Omental fat pad (tissue), 4 donors: ENCODE data around the gene KCTD11. TPM values are rescaled to one million over a fixed set of nuclear protein-coding genes. Genes with fewer than 3 reads are reported as not detected.
"Not testable (repeated sequence)": the region's sequence is repeated elsewhere in the genome, so short reads cannot be mapped to it uniquely, and the experiment has no call there.

Source experiments
- ATAC-seq: fragments of 150-250 bp; one replicate; pipeline ENCODE4 v1.9.1; 2016; ENCODE audit warnings: mild to moderate bottlenecking, moderate library complexity; ENCODE audit not compliant: low FRiP score
- DNase-seq: peaks from one replicate; pipeline ENCODE4 v3.0.0-alpha.2; 2019; ENCODE audit warnings: low spot score
- CTCF ChIP-seq, 3 donors: fragments of 450-650 bp; IDR thresholded peaks; one replicate each; pipeline ENCODE4 v1.5.1; 2016 to 2017; ENCODE audit warnings: antibody characterized with exemption in 3 of 3, mild to moderate bottlenecking in 3 of 3, moderate library complexity in 2 of 3
- total RNA-seq, 4 donors: library from RNA; depleted of rRNA; stranded (reverse); fragments of >200 nt; gene quantifications; one replicate each; pipeline ENCODE4 v1.1.0, GENCODE V29; 2016

The KCTD11 gene
- total RNA-seq, 4 donors from 2014 or later: 6.7 to 9.9 (median 8.4) TPM

GRCh38 chr17:7329374-7329996 is 22.5 kb upstream of the KCTD11 start:
- DNase-seq: peak; percentile 91
- TF ChIP-seq CTCF (IDR thresholded peaks at IDR 0.05): no peak
- peak; percentile 84 for ATAC-seq

- ATAC-seq: peak; percentile 69
- TF ChIP-seq CTCF (IDR thresholded peaks at IDR 0.05): no peak
- DNase-seq: no peak
Measured at GRCh38 chr17:7329997-7330637, 21.8 kb upstream of the KCTD11 start.

- no peak for DNase-seq
- no peak for TF ChIP-seq CTCF (IDR thresholded peaks at IDR 0.05)
- no peak for ATAC-seq
Measured at GRCh38 chr17:7330638-7331015, 21.3 kb upstream of the KCTD11 start.

- DNase-seq (no peak), ATAC-seq (no peak)
- TF ChIP-seq CTCF (IDR thresholded peaks at IDR 0.05): no peak
Measured at GRCh38 chr17:7332111-7332510, 19.9 kb upstream of the KCTD11 start.

GRCh38 chr17:7332600-7333069 is 19.3 kb upstream of the KCTD11 start:
- not testable (repeated sequence) for DNase-seq, ATAC-seq

GRCh38 chr17:7334938-7335538 is 16.9 kb upstream of the KCTD11 start:
- DNase-seq (no peak), ATAC-seq (no peak)
- no peak for TF ChIP-seq CTCF (IDR thresholded peaks at IDR 0.05)

- not testable (repeated sequence) for DNase-seq, ATAC-seq
Measured at GRCh38 chr17:7335765-7336164, 16.2 kb upstream of the KCTD11 start.
